Stimulated activated CD4-positive, alpha-beta T cell treated with anti-CD3 and anti-CD28 coated beads, Interleukin-2, amount 100 ng/mL, for 48 hours (primary cell): ENCODE results near the gene UST.

Experiments
- DNase-seq, 2 donors: peaks; one replicate each; pipeline ENCODE4 v3.0.0-alpha.2; 2020

UST gene, protein sequence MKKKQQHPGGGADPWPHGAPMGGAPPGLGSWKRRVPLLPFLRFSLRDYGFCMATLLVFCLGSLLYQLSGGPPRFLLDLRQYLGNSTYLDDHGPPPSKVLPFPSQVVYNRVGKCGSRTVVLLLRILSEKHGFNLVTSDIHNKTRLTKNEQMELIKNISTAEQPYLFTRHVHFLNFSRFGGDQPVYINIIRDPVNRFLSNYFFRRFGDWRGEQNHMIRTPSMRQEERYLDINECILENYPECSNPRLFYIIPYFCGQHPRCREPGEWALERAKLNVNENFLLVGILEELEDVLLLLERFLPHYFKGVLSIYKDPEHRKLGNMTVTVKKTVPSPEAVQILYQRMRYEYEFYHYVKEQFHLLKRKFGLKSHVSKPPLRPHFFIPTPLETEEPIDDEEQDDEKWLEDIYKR

DNA sequence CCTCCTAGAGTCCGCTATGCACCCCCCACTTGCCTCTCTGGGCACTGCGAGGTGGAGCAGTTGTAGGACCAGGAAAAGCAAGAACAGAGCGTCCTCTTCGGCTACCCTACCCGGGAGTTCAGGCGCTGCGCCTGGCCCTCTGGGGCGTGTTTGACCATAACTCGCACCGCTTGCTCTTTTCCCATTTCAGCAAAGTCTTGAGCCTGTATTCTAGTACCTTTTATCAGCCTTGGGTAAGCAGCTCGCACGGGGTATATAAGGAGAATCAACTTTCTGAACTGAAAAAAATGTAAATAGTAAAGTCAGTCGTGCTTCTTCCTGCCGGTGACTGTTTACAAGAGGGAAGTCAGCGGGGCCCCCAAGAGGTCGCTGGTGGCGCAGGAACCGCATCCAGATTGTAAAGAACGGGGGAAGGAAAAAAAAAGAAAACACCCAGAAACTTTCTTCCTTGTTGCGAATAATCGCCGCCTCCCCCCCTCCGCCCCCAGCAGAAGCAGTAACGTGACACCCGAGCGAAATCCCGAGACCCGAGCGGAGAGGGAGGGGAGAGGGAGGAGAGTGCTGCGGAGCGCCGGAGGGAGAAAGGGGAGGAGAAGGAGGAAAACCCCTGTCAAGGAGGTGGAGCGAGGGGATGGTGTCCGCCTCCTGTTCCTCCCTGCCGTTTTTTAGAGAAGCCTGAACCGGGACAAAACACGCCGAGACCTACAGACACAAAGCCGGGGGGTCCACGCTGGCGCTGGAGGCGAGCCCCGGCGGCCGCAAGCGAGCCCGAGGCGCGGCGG lies at the start of gene UST:
TSS of gene UST (plus strand) at position 668 of the 782 bp plus-strand sequence. CDS start 401 bp downstream, outside the sequence.
- DNase-seq, result peak; percentile 28 to 34

DNA sequence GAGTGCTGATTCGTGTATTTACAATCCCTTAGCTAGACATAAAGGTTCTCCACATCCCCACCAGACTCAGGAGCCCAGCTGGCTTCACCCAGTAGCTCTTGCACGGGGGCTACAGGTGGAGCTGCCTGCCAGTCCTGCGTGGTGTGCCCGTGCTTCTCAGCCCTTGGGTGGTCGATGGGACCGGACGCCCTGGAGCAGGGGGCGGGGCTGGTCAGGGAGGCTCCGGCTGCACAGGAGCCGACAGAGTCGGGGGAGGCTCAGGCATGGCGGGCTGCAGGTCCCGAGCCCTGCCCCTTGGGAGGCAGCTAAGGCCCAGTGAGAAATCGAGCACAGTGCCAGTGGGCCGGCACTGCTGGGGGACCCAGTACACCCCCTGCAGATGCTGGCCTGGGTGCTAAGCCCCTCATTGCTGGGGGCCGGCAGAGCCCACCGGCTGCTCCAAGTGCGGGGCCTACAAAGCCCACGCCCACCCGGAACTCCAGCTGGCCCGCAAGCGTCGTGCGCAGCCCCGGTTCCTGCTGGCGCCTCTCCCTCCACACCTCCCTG lies 48.9 kb upstream of the UST start:
- DNase-seq, result no peak

GRCh38 chr6:148698671-148699180 lies 48.1 kb upstream of the UST start:
- DNase-seq, result no peak

DNA sequence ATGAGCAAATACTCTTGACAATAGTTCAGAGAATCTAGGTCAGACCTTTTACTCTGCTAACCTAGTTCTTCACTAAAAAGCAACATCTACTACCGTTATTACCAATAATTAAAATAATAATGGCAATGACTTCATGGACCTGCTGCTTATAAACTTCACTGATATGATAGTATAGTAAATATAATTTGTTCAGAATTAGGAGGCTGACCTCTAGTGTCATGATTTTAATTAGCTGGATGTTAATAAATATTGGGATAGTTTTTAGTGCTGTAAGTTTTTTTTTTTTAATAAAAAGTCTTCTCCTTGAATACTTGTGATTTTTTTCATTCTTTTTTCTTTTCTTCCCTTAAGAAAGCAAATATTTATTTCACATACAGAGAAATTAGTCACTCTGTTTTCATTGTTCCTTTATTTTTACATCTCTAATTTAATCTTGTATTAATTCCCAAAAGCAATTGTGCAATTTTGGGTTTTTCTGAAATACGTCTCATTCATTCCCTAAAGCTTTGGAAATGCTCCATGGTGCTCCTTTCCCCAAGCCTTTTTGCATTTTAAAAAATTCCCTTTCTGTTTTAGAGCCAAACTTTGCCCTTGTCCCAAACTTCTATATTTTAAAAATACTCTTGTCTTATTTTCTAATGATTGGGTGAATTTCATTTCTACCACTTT lies 46.6 kb upstream of the UST start:
- no peak for DNase-seq

GRCh38 chr6:148700741-148701311 lies 46.0 kb upstream of the UST start:
- DNase-seq, result no peak

DNA sequence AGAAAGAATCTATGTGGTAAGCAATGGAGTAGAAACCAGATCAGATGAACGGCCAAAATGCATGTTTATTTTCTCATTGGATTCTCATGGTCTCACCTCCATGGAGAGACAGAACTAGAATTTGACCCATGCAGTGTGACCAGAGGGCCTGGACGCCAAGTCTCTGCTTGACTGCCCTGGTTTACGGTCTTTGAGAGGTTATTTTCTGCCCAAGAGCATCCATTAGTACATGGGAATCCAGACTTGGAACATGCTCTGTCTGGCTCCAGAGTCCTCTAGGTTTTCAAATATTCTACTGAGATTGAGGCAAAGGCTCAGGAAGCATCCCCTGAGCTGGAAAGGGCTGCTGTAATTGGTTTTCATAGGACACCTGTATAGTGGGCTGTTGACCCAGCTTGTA lies 45.5 kb upstream of the UST start:
- DNase-seq, result no peak

DNA sequence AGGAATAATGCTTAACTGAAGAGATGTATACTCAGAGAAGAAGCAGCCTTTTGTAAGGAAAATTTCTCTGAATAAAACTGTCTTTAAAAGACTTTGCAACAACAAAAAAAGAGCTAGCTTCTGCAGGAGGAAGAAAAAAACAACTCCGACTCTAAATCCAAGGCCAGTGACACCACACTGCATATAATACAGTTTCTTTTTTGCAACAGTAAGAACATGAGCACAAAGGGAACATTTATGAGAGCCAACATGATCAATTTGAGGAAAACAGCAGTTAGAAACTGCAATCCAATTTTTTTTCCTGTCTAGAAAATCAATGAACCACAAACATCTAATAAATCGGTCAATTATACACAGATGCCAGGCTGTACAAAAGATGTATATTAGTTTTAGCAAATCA lies 42.9 kb upstream of the UST start:
- DNase-seq, result no peak

DNA sequence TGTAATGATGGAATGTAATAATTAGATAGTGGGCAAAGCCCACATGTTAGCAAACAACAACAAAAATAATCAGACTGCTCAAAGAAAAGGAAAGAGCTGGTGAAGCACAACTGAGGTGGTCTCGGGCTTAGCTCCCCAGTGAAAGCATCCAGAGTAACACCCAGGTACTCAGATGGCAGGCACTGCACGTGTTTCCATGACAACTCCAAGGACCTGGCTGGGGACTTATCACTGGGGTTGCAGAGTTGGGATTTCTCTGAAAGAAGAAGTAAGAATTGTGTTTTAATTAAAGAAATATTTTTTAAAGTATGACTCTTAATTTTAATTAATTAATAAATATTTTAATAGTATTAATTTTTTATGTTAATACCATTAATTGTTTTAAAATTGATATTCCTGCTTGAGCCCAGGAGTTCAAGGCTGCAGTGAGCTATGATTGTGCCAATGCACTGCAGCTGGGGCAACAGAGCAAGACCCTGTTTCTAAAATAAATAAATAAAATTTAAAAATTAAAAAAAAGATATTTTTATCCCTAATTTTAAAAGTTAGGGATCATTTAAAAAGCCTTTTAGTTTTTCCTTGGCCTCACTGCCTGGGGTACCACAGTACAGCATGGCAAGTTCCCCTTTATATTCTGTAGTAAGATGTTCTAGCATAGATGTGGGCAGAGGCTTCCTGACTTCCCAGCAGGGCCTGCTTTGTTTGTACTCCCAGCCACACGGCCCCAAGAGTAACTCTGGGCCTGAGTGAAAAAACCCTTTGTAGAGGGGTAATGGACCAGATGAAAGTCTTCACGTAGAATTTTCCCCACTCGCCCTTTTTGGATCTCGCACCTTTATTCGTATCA lies 42.2 kb upstream of the UST start:
- DNase-seq, result no peak

DNA sequence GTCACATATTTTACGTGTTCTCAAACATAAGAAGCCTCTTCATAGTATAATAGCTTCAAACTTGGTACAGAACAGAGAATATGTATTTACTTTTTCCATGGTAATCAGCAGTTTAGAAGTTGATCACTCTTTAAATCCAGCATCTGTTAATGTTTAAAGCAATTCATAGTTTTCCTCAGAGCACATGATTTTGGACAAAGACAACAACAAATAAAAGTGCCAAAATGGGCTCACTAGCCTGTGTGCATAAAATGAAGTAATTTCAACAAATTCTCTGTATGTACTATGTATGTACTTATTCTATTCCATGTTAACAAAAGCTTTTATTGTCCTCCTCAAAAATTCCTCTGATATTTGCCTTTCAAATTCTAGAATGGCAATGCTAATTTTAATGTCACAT lies 38.1 kb upstream of the UST start:
- no peak for DNase-seq

DNA sequence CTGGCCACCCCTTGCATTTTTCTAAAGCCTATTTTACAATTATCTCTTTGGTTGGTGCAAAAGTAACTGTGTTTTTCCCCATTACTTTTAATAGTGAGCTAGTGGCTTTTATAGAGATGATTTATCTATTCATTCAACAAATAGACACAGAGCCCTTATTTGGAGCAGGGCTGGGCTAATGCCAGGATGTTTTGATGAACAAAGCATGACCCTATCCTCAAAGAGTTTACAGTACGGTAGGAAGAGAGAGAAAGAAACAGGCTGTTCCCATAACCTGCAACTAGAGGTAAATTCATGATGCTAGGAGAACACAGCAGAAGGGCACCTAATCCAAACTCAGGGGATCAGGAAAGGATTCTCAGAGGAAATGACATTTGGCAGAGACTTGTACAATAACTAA lies 37.3 kb upstream of the UST start:
- no peak for DNase-seq

GRCh38 chr6:148711833-148712654 lies 34.8 kb upstream of the UST start:
- DNase-seq, result no peak

- no peak for DNase-seq
These were observed 33.6 kb upstream of the UST start for GRCh38 chr6:148713033-148713738.

GRCh38 chr6:148713921-148714320 lies 32.9 kb upstream of the UST start:
- no peak for DNase-seq

- DNase-seq, result no peak
These were observed 30.0 kb upstream of the UST start for GRCh38 chr6:148716811-148717210.

DNA sequence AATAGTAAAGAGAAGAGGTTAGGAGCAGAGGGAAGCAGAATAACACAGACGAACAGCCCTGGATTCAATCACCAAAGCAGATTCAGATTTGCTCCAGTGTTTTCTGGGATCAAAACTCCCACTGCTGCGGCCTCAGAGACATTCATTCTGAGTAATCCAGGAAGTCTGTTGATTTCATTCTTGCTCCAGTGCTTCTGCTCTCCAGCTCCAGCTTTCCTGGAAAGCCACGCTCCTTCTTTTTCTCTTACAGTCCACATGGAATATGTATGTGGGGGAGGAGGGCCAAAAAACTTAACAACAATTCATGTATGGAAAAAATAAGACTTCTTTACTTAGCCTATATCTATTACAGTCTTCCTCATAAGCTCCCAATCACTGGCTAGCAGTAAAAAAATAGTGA lies 26.4 kb upstream of the UST start:
- DNase-seq, result no peak

GRCh38 chr6:148720897-148721296 lies 25.9 kb upstream of the UST start:
- DNase-seq, result no peak

- DNase-seq, result no peak
These were observed 23.3 kb upstream of the UST start for GRCh38 chr6:148723484-148723883.

- no peak for DNase-seq
These were observed 22.4 kb upstream of the UST start for GRCh38 chr6:148724428-148724827.

- DNase-seq, result no peak
These were observed 19.7 kb upstream of the UST start for GRCh38 chr6:148727104-148727503.

DNA sequence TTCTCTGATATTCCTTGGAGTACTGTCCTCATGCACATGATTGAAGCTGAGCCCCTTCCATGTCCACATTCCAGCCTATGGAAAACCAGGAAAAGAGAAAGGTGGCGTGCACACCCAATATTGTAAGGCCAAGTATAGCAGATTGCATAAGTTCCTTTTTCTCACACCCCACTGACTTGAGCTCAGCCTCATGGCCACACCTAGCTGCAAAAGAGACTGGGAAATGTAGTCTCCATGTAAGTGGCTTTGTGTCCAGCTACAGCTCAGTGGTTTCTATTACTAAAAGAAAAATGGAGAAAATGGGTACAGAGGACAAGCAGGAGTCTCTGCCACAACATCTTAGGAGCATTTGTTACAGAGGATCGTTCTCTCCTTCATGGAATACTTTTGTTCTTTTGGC lies 10.8 kb upstream of the UST start:
- no peak for DNase-seq
